HepG2 (cell line): Measurements from ENCODE around the gene GAL3ST2. TPM values are rescaled to one million over a fixed set of nuclear protein-coding genes. Genes with fewer than 3 reads are reported as not detected.
A peak's percentile ranks its signal among the peaks of the same experiment; 100 is the strongest.

Experiments
- CENPBD1 ChIP-seq: sonication (generic); formaldehyde crosslinking; IDR thresholded peaks from 2 replicates; pipeline ENCODE4 v1.8.0; 2022; ENCODE audit warnings: missing genetic modification reagents, low read depth, mild to moderate bottlenecking, borderline replicate concordance
- EED ChIP-seq: sonication (generic); formaldehyde crosslinking; IDR thresholded peaks from 2 replicates; pipeline ENCODE4 v1.5.0; 2020; ENCODE audit warnings: mild to moderate bottlenecking, missing genetic modification reagents
- HMG20A ChIP-seq: IDR thresholded peaks from 2 replicates; pipeline ENCODE4 v1.6.1; 2016; ENCODE audit warnings: borderline replicate concordance
- KDM2A ChIP-seq: sonication (generic); formaldehyde crosslinking; IDR thresholded peaks from 2 replicates; pipeline ENCODE4 v1.4.0; 2020; ENCODE audit warnings: low read depth, missing genetic modification reagents, borderline replicate concordance
- KLF9 ChIP-seq: IDR thresholded peaks from 2 replicates; pipeline ENCODE4 v1.6.1; 2016; ENCODE audit warnings: low read depth
- MAX ChIP-seq: IDR thresholded peaks from 2 replicates; pipeline ENCODE4 v1.6.1; 2012; ENCODE audit warnings: inconsistent platforms
- NCOA2 ChIP-seq: sonication (generic); formaldehyde crosslinking; IDR thresholded peaks from 2 replicates; pipeline ENCODE4 v1.8.0; 2022; ENCODE audit warnings: inconsistent platforms
- NR2C2 ChIP-seq: sonication (generic); formaldehyde crosslinking; IDR thresholded peaks from 2 replicates; pipeline ENCODE4 v1.4.0; 2020; ENCODE audit warnings: missing genetic modification reagents, mild to moderate bottlenecking, moderate library complexity, borderline replicate concordance
- NR3C1 ChIP-seq: sonication (generic); formaldehyde crosslinking; IDR thresholded peaks from 2 replicates; pipeline ENCODE4 v1.4.0; 2020; ENCODE audit warnings: missing genetic modification reagents
- PITX1 ChIP-seq: sonication (generic); formaldehyde crosslinking; IDR thresholded peaks from 2 replicates; pipeline ENCODE4 v1.5.1; 2020; ENCODE audit warnings: mild to moderate bottlenecking, missing genetic modification reagents
- RFXANK ChIP-seq: IDR thresholded peaks from 2 replicates; pipeline ENCODE4 v1.6.1; 2016
- SIX4 ChIP-seq: sonication (generic); formaldehyde crosslinking; IDR thresholded peaks from 2 replicates; pipeline ENCODE4 v1.4.0; 2020; ENCODE audit warnings: missing genetic modification reagents
- ZNF792 ChIP-seq: IDR thresholded peaks from 2 replicates; pipeline ENCODE4 v1.6.1; 2016
- polyA plus RNA-seq, 8 experiments: library from polyadenylated mRNA; depleted of rRNA in 3 of 8; stranded (reverse) in 7 of 8; unstranded in 1 of 8; fragments of >200 nt; fragmentation: Illumina TruSeq in 4 of 8; extraction: Trizol in 4 of 8; gene quantifications; 2 replicates each; pipeline versions ENCODE4 v1.2.1 to v1.2.3, GENCODE V29; 2011 to 2016; ENCODE audit warnings: low read depth in 4 of 8, missing spikeins in 1 of 8, mixed read lengths in 1 of 8; ENCODE audit not compliant: insufficient read depth in 1 of 8
- total RNA-seq, 5 experiments: library from RNA; depleted of rRNA; stranded (reverse); fragments of >200 nt; fragmentation: Illumina TruSeq; extraction: Trizol; gene quantifications; 2 replicates each; pipeline ENCODE4 v1.2.3, GENCODE V29; 2016; ENCODE audit warnings: low read depth in 1 of 5
- TF ChIP-seq, protein P1 (sequence below): sonication (generic); formaldehyde crosslinking; conservative IDR thresholded peaks from 2 replicates; pipeline ENCODE4 v1.4.0; 2020; ENCODE audit warnings: missing genetic modification reagents
- TF ChIP-seq, protein P2 (sequence below): IDR thresholded peaks from 2 replicates; pipeline ENCODE4 v1.6.1; 2018; ENCODE audit warnings: missing genetic modification reagents
- TF ChIP-seq, protein P3 (sequence below): sonication (generic); formaldehyde crosslinking; IDR thresholded peaks from 2 replicates; pipeline ENCODE4 v1.5.0; 2020; ENCODE audit warnings: missing genetic modification reagents, mild to moderate bottlenecking, borderline replicate concordance
- TF ChIP-seq, protein P4 (sequence below): sonication (generic); formaldehyde crosslinking; IDR thresholded peaks from 2 replicates; pipeline ENCODE4 v1.4.0; 2020; ENCODE audit warnings: missing genetic modification reagents, borderline replicate concordance
- TF ChIP-seq, protein P5 (sequence below): sonication (generic); formaldehyde crosslinking; IDR thresholded peaks from 2 replicates; pipeline ENCODE4 v1.4.0; 2020; ENCODE audit warnings: missing genetic modification reagents, borderline replicate concordance

Gene GAL3ST2
- total and polyA plus RNA-seq, 2 of the 13 experiments (the other 11 are each of a cell fraction or from before 2014, with no cell fraction given) = 0.17 to 0.20 TPM

- TF ChIP-seq, protein P1, sequence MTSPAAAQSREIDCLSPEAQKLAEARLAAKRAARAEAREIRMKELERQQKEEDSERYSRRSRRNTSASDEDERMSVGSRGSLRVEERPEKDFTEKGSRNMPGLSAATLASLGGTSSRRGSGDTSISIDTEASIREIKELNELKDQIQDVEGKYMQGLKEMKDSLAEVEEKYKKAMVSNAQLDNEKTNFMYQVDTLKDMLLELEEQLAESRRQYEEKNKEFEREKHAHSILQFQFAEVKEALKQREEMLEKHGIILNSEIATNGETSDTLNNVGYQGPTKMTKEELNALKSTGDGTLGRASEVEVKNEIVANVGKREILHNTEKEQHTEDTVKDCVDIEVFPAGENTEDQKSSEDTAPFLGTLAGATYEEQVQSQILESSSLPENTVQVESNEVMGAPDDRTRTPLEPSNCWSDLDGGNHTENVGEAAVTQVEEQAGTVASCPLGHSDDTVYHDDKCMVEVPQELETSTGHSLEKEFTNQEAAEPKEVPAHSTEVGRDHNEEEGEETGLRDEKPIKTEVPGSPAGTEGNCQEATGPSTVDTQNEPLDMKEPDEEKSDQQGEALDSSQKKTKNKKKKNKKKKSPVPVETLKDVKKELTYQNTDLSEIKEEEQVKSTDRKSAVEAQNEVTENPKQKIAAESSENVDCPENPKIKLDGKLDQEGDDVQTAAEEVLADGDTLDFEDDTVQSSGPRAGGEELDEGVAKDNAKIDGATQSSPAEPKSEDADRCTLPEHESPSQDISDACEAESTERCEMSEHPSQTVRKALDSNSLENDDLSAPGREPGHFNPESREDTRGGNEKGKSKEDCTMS (CRISPR knock-in tag) = 0 out of 2 replicates have a peak, but pooled peaks have one; percentile 26
- TF ChIP-seq NR3C1 (CRISPR knock-in tag) (peak; percentile 69; the same call in 1 of the 2 replicates), SIX4 (CRISPR knock-in tag) (0 out of 2 replicates have a peak, but pooled peaks have one; percentile 53), RFXANK (CRISPR knock-in tag) (no peak), ZNF792 (peak; percentile 88), HMG20A (CRISPR knock-in tag) (peak; percentile 77; the same call in 1 of the 2 replicates), NR2C2 (peak; percentile 67; the same call in 1 of the 2 replicates), KLF9 (peak; percentile 80; the same call in 1 of the 2 replicates), PITX1 (peak; percentile 61), EED (peak; percentile 98), KDM2A (CRISPR knock-in tag) (peak; percentile 92; the same call in 1 of the 2 replicates), MAX (peak; percentile 91), NCOA2 (CRISPR knock-in tag) (peak; percentile 61), CENPBD1 (CRISPR knock-in tag) (no peak)
- TF ChIP-seq, protein P2, sequence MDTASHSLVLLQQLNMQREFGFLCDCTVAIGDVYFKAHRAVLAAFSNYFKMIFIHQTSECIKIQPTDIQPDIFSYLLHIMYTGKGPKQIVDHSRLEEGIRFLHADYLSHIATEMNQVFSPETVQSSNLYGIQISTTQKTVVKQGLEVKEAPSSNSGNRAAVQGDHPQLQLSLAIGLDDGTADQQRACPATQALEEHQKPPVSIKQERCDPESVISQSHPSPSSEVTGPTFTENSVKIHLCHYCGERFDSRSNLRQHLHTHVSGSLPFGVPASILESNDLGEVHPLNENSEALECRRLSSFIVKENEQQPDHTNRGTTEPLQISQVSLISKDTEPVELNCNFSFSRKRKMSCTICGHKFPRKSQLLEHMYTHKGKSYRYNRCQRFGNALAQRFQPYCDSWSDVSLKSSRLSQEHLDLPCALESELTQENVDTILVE (CRISPR knock-in tag) = peak; percentile 67
- TF ChIP-seq, protein P3, sequence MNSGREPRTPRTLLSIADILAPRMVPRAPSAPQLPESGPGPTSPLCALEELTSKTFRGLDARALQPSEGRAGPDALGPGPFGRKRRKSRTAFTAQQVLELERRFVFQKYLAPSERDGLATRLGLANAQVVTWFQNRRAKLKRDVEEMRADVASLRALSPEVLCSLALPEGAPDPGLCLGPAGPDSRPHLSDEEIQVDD (CRISPR knock-in tag) = peak; percentile 65; the same call in 1 of the 2 replicates
- TF ChIP-seq, protein P4, sequence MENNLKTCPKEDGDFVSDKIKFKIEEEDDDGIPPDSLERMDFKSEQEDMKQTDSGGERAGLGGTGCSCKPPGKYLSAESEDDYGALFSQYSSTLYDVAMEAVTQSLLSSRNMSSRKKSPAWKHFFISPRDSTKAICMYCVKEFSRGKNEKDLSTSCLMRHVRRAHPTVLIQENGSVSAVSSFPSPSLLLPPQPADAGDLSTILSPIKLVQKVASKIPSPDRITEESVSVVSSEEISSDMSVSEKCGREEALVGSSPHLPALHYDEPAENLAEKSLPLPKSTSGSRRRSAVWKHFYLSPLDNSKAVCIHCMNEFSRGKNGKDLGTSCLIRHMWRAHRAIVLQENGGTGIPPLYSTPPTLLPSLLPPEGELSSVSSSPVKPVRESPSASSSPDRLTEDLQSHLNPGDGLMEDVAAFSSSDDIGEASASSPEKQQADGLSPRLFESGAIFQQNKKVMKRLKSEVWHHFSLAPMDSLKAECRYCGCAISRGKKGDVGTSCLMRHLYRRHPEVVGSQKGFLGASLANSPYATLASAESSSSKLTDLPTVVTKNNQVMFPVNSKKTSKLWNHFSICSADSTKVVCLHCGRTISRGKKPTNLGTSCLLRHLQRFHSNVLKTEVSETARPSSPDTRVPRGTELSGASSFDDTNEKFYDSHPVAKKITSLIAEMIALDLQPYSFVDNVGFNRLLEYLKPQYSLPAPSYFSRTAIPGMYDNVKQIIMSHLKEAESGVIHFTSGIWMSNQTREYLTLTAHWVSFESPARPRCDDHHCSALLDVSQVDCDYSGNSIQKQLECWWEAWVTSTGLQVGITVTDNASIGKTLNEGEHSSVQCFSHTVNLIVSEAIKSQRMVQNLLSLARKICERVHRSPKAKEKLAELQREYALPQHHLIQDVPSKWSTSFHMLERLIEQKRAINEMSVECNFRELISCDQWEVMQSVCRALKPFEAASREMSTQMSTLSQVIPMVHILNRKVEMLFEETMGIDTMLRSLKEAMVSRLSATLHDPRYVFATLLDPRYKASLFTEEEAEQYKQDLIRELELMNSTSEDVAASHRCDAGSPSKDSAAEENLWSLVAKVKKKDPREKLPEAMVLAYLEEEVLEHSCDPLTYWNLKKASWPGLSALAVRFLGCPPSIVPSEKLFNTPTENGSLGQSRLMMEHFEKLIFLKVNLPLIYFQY = peak; percentile 64
- TF ChIP-seq, protein P5, sequence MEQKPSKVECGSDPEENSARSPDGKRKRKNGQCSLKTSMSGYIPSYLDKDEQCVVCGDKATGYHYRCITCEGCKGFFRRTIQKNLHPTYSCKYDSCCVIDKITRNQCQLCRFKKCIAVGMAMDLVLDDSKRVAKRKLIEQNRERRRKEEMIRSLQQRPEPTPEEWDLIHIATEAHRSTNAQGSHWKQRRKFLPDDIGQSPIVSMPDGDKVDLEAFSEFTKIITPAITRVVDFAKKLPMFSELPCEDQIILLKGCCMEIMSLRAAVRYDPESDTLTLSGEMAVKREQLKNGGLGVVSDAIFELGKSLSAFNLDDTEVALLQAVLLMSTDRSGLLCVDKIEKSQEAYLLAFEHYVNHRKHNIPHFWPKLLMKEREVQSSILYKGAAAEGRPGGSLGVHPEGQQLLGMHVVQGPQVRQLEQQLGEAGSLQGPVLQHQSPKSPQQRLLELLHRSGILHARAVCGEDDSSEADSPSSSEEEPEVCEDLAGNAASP (CRISPR knock-in tag) = peak; percentile 77; the same call in 1 of the 2 replicates
These were observed 32.2 kb downstream of the GAL3ST2 start, which contains the start of gene NEU4 (continued) for GRCh38 chr2:241808721-241809382.
